Stimulated activated CD8-positive, alpha-beta memory T cell treated with anti-CD3 and anti-CD28 coated beads, Interleukin-15, amount 100 ng/mL, for 48 hours (primary cell): Measurements from ENCODE around the gene ZNF385B.

ENCODE experiments used
- DNase-seq, 2 donors: peaks; one replicate each; pipeline ENCODE4 v3.0.0-alpha.2; 2020; ENCODE audit warnings: low read depth in 2 of 2

Gene ZNF385B

DNA sequence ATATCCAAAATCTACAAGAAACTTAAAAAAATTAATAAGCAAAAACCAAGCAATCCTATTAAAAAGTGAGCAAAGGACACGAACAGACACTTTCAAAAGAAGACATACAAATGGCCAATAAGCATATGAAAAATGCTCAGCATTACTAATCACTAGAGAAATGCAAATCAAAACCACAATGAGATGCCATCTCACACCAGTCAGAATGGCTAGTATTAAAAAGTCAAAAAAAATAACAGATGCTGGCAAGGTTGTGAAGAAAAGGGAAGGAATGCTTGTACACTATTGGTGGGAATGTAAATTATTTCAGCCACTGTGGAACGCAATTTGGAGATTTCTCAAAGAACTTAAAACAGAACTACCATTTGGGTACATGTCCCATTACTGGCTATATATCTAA is 467.9 kb downstream of the ZNF385B start:
- DNase-seq: no peak
